ENCODE measurements around the gene UBASH3A.

The UBASH3A gene

GRCh38 chr21:42452401-42453223 is 48.9 kb downstream of the UBASH3A start:
- no peak for DNase-seq (ENCODE audit: low read depth)

DNA sequence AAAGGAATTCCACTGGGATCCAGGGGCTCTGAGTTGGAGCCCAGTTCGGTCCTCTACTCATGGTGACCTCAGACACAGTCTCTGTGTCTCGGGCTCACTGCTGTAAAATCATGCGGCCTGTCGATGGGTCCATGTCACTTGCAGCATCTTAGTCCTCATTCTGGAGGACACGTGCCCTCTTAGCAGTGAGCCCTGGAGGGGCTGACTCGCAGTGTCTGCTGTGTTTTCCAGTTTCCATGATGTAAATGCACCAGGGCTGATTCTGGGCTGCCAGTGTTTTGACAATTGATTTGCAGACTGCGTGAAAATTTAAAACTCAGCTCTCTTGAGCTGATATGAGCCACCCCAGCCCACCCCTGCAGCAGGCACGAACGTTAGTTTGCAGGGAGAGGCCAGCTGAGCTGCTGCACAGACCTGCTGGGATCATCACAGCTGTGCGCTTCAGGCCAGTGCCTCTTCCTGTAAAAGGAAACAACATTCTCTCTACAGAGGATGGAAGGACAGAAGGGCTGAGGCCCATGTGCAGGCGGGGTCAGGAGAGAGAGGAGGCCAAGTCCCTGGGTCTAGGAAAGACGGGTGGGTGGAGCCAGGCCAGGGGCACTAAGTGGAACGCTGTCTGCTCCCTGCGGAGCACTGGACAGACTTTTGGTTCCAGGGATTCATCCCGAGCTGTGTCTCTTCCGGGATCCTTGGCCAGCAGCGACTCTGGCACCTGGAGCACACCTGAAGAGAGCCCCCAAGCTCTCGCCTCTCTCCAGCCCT is 49.7 kb downstream of the UBASH3A start:
- no peak for DNase-seq (ENCODE audit: low read depth)

DNA sequence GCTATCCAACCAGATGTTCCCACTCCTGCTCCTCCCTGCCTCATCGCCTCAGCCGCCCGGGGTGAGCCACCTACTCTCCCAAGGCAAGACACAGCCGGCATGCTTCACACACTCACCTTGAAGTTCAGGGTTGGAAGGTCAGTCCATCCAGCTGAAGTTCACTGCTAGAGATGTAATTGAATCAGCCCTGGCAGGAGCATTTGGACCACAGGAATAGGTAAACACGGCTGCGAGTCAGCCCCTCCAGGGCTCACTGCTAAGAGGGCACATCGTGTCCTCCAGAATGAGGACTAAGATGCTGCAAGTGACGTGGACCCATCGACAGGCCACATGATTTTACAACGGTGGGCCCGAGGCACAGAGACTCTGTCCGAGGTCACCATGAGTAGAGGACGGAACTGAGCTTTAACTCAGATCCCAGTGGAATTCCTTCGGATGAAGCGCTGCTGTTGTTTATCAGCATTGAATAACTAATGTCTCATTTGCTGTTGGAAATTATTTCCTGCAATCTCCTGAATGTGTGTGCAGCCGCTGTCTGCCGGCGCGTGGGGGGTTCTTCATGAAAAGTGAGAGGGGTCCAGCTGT is 50.4 kb downstream of the UBASH3A start:
- DNase-seq (ENCODE audit: low read depth) = no peak

DNA sequence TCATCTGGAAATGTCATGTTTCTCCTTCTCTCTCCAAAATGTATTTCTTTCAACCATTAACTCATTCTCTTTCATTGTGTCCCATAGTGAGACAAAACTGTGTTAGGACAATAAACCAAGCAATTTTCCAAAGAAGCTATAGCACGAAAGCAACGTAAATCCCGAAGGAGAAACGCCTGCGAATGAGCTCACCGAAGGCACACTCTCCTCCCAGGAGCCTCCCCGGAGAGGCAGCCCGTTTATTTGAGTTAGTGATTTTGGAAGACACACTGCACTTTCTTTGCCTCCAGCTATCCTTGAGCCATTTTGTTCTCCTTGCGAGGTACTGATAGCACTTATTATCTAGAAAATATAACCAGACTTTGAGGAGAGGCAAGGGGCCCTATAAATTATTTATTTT is 51.1 kb downstream of the UBASH3A start:
- DNase-seq (ENCODE audit: low read depth) = no peak

DNA sequence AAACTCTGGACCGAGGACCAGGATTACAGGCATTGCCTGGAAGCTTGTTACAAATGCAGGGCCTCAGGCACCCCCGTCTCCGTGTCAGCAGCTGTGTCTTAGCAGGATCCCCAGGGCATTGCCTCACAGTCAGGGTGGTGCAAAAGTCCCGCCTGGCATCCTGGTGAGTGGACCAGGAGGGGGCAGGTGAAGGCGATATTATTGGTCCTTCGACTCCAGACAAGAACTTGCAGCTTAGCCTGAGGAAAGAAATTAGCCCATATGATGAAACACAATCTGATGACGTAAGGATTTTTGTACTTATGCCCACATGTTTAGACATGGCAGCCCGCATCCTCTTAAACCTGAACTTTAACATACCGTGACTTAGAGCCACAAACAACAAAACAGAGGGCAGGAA is 51.5 kb downstream of the UBASH3A start:
- DNase-seq (ENCODE audit: low read depth) = no peak

- no peak for DNase-seq (ENCODE audit: low read depth)
Measured at GRCh38 chr21:42455754-42456440, 52.2 kb downstream of the UBASH3A start.

- no peak for DNase-seq (ENCODE audit: low read depth)
Measured at GRCh38 chr21:42456457-42456856, 52.8 kb downstream of the UBASH3A start.

DNA sequence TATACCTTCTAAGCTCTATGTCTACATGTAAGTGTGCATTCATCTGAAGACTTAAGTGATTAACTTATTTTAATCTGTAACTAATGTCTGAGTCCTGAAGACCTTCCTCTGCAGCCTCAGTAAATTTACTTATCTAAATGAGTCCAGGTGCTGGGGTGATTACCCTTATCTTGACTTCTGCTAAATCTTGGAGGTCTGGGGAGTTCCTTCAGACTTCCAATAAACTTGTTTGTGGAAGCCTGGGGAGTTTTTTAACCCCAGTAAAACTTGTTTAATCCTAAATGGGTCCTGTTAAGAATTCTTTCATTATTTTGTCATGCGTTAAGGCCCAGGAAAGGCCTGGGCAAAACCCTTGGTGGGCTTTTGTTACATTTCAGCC is 55.4 kb downstream of the UBASH3A start:
- no peak for DNase-seq (ENCODE audit: low read depth)

DNA sequence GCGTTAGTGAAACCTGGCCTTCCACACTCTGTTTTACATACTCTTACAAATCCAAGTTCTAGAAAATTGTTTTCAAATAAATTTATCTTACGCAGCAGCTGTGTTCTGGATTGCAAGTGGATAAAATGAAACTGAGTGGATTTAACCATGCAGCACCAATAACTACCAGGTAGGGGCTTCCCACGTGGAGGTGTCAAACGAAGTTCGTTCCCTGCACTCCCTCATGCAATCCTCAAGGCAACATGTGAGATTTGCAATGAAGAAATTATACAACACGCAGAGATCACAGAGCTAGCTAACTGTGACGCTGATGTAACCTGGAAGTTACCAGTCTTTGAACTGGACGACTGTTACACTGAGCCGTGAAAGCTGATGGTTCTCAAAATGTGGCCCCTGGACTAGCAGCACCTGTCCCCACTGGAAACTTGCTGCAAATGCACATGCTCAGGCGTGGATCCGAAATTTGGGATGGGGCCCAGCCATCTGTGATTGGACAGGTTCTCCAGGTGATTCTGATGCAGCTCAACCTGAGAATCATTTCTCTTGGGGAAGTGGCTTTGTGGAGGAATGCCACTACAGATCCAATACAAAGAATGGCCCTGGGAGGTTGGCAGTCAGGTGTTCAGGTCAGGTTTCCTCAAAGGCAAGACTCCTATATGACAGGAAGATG is 56.0 kb downstream of the UBASH3A start:
- no peak for DNase-seq (ENCODE audit: low read depth)

- DNase-seq (ENCODE audit: low read depth) = no peak
Measured at GRCh38 chr21:42460391-42461184, 56.9 kb downstream of the UBASH3A start.

DNA sequence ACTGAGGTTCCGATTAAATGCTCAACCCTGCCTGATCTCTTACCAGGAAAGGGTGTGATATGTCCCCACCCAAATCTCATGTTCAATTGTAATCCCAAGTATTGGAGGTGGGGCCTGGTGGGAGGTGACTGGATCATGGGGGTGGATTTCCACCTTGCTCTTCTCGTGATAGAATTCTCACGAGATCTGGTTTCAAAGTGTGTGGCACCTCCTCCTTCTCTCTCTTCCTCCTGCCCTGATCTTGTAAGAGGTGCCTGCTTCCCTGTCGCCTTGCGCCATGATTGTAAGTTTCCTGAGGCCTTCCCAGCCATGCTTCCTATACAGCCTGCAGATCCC is 57.5 kb downstream of the UBASH3A start:
- no peak for DNase-seq (ENCODE audit: low read depth)

GRCh38 chr21:42461881-42462877 is 58.5 kb downstream of the UBASH3A start:
- no peak for DNase-seq (ENCODE audit: low read depth)

DNA sequence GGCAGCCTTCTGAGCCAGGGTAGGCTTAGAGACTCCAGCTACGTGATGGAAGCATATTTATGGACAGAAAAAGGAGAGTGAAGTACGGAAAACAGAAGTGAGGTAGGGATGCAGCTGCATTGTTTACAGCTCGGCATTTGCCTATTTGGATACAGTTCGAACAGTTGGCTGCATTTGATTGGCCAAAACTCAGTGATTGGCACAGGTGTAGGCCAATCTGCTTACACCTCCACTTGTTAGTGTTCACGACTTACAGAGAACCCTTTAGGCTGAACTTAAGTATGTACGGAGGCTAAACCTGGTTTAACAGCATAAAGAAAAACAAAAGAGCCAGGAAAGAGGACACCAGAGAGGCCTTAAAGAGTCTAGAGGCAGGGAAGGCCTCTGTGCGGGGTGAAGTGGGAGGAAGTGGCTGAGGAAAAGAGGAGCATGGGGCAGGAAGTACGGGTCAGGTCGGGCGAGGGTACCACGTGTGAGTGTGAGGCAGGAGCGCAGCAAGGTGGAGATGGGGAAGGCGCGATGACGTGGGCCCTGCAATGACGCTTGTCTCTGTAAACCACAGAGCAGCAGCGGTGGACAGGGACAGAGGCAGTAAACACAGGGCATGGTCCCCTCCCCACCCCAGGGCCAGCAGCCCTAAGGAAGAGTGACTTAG is 60.3 kb downstream of the UBASH3A start:
- peak; percentile 40 for DNase-seq (ENCODE audit: low read depth)

DNA sequence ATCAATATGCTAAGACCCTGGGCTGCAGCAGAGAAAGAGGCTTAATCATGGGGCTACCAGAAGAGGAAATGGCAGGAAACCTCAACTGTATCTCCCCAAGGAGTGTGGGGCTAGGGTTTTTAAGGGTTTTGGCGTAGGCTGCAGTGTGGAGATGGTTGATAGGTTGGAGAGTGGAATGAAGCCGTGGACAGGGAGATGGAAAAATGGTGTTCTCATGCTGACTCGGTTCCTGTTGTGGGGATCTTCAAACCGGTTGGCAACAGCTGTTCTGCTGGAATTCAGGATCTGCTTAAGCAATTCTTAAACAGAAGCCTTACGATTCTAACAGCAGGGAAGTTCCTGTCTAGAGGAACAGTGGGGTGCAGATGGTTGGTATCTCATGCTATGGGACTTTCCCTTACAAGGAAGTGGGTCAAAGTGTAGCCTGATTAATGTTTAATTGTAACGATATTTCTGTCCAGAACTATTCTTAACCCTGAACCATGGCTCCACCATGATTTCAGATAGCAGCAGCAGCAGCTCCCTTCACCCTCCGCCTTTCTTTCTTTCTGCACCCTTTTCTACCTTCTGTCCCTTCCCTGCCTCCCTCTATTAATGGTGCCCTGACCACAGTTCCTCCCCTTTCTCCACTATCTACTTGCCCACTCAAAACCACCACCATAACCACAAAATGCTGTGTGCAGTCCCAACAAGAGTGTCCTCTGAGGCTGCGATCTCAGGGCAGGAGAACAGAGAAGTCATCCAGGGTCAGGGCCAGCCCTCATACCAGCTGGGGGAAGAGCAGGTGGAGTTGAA is 61.5 kb downstream of the UBASH3A start:
- DNase-seq (ENCODE audit: low read depth) = no peak

- no peak for DNase-seq (ENCODE audit: low read depth)
Measured at GRCh38 chr21:42465803-42466127, 62.1 kb downstream of the UBASH3A start.

- DNase-seq (ENCODE audit: low read depth) = no peak
Measured at GRCh38 chr21:42466700-42467099, 63.0 kb downstream of the UBASH3A start.

DNA sequence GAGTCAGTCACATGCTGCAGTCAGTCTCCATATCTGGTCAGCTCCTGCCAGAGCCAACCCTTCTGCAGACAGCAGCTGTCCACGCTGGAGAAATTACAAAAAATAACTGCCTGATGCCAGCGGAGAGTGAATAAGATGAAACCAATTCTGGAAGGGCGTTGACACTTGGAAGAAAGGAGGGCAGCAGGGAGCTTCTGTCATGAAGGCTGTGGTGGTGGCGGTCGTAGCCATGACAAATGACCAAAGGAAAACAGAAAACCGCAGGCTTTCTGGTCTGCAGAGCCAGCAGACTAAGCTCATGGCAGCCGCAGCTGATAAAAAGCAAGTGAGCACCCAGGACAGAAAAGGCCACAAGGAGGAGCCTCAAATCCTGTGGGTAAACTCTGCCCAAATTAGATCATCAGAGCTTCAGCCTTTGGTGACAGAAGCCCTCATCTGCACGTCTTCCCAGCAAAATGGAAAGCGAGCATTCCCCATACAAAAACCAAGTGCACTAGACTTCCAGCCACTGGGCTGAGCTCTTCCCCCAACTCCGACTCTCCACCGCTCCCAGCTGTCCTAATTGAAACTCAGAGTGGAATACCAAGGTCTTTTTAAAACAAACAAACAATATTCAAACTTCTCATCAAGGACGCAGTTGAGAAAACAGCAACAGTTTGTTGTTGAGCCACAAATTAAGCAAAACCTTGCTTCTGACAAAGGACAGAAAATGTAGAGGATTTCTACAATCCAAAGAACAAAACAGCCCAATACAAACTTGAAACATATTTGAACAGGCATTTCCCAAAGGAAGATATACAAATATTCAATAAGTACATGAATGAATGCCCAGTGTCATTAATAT is 63.7 kb downstream of the UBASH3A start:
- DNase-seq (ENCODE audit: low read depth) = no peak
